Vein endothelial cell (primary cell): ENCODE results near the gene FEZF1. TPM values are rescaled to one million over a fixed set of nuclear protein-coding genes. Genes with fewer than 3 reads are reported as not detected.

Experiments
- total RNA-seq: library from RNA; depleted of rRNA; stranded (reverse); fragments of >200 nt; gene quantifications from 2 replicates; pipeline ENCODE4 v1.2.3, GENCODE V29; 2012

Gene FEZF1
- total RNA-seq: not detected in 2 replicates

DNA sequence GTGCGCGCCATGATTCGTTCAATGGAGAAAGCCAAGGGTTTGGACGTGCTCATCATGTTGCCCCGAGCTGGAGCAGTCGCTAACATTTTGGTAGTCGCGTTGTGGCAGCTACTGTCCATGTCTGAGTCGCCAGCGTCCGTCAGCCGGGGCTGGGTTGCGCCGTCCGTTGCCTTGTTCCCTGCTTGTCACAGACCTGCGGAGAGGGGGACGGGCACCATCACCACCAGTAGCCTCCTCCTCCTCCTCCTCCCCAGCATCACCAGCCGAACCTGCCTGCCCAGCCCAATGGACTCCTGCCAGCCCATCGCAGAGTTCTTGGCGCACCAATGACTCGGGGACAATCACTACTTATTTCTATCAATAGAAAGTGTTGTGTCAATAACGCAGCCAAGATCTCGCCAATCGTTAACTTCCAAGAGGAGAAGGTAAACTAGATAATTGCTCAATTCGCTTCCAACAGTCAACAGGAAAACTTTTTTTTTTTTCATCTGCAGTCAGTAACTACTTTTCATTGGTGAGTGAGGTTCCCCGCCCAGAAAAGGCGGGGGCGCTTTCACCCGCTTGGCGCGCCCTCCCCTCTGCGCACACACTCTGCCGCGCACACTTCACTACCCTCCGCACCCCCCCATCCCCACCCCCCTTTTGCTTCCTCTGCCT, at the start of gene FEZF1:
Gene FEZF1 (minus strand): TSS at position 432 of the 657 bp plus-strand sequence. CDS start 313 bp downstream, at position 119.

Other genes with a start within 250 kb of the FEZF1 start
- gene AASS, start 160.5 kb downstream of the FEZF1 start, total RNA-seq: 18.4 and 20.3 TPM in 2 replicates